HG02678 (cell line): ENCODE data around the gene LTBP1.

Experiments
- ATAC-seq: cut with Tn5 transposase; IDR thresholded peaks from one replicate; pipeline ENCODE4 v1.9.1; 2021; ENCODE audit warnings: mild to moderate bottlenecking, moderate library complexity; ENCODE audit not compliant: unreplicated experiment

LTBP1 gene

DNA sequence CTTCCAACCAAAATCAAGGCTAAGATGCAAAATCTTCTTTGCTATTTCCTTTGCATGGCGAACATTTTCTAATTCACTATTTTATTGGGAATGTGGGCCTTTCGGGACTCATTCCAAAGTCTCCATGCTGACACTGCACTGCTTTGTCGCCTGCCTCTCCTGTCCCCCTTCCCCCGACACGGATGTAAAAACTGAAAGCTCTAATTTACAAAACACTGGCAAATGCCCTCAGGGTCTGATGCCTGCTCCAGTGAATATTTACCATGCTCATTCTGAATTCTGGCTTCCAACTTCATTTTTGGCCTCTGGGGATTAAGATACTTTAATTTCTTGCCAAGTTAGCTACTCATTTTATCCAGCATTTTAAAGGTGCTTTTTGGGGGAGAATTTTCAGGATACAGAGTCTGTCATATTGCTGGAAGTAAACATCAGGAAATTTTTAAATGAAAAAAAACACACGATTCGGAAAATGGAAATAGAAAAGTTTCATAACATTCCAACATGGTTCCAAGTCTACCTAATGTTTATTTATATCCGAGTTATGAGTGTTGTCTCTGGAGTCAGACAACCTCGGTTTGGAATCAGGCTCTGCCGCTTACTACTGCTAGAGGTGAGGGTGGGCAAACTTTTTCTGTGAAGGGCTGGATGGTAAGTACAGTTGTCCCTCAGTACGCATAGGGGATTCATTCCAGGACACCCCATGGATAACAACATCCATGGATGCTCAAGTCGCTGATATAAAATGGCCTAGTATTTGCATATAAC, 14.6 kb upstream of the LTBP1 start:
- ATAC-seq, result no peak

DNA sequence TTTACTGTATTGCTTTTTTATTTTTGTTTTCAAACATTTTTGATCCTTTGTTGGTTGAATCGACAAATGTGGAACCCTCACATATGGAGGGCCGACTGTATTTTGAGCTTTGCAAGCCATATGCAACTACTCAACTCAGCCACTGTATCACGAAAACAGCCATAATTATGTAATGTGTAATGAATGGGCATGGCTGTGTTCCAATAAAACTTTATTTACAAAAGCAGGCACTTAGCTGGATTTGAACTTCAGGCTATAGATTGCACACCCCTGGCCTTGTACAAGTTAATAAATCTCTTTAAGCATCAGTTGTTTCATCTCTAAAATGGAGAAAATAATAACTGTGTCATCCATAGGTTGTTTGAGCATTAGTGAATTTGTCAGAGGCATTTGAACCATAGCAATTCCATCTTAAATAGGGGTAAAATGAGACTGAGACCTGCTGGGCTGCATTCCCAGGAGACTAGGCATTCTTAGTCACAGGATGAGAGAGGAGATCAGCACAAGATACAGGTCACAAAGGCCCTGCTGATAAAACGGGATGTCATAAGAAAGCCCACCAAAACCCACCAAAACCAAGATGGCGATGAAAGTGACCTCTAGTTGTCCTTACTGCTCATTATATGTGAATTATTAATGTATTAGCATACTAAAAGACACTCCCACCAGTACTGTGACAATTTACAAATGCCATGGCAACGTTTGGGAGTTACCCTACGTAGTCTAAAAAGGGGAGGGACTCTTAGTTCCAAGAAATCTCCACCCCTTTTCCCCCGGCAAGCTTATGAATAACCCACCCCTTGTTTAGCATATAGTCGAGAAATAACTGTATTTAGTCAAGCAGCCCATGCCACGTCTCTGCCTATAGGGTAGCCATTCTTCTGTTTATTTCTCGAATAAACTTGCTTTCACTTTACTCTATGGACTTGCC, 13.7 kb upstream of the LTBP1 start:
- no peak for ATAC-seq

DNA sequence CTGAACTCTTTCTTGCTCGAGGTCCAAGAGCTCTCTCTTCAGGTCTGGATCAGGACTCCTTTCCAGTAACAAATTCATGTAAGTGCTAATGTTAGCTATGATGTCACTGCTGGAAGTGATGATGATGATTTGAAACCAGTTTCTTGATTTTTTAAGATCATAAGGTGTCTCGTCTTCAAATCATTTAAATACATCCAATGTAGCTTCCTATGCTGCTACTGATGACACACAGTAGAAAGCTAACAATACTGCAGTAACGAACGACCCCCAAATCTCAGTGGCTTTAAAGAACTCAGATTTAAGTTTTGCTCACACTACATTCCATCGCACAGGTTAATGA, 13.0 kb upstream of the LTBP1 start:
- no peak for ATAC-seq

DNA sequence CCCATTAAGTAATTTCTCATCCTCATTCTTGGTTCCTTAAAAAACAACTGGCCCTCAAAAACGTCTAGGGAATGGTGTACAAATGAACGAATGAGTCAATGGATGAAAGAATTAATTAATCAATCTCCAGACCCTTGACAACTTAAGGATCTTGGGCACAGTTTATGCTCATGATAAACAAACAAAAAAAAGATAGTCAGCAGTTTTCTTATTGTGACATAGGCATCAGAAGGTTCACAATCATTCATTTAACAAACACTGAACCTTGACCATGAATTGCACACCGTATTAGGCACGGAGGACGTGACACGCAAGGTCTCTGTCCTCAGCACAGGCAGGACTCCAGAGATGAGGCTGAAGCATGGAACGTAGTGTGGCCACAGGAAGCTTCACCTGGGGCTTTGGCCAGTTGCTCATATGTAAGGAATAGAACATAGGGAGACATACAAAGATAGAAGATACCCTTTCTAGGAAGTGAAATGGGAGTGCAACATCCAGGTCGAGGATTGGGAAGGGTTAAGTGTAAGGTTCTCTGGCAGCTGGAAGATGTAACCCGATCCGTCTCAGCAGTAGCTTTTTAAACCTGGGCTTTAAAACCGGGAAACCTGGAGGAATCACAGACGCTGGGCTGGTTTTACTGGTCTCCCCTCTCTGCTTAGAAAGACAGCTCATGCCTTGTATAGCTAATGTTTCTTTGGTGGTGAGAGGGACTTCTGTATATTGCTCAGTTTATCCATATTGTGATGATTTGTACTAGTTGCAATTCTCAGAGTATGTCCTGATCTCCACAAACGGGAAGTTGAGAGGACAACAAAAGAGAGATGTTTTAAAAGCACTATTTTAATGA, 8.9 kb upstream of the LTBP1 start:
- ATAC-seq, result no peak

DNA sequence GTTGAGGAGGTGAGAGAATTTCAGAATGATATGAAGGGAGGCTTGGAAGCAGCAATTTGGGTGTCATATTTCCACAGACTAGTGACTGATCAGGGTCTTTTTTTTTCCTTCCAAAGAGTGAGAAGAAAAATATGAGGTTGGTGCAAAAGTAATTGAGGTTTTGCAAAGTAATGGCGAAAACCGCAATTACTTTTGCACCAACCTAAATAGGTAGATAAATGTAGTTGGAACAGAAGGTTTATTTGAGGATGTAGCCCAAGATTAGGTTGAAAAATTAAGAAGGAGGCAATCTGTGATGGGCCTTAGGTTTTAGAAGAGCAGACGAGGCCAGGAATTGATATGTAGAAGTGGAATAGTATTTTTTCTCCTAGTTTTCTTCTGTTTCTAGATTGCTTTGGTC, 7.8 kb upstream of the LTBP1 start:
- no peak for ATAC-seq

DNA sequence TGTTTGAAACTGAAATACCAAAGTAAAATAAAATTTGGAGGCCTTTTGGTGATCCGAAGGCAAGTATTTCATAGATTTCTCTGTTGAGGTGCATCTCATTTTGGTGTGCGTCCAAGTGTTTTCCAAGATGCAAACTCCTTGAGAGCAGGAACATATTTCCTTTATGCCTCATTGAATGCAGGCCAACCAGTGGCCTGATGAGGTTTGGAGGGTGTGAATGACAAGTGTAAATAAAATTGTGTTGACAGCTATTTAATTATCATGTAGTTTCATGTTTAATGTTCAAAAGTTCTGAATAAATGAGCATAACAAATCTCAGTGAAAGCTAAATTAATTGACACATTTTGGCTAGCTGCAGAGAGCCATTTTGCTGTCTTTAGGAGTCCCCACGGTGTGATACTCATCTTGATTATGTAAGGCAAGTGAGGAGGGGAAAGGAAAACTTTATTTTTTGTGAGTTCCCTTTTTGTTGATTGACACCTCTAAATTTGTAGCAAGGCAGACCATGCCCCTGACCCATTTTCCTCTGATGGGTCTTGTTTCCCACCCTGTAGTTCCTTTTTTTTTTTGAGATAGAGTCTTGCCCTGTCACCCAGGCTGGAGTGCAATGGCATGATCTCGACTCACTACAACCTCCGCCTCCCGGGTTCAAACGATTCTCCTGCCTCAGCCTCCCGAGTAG, 6.3 kb upstream of the LTBP1 start:
- no peak for ATAC-seq

DNA sequence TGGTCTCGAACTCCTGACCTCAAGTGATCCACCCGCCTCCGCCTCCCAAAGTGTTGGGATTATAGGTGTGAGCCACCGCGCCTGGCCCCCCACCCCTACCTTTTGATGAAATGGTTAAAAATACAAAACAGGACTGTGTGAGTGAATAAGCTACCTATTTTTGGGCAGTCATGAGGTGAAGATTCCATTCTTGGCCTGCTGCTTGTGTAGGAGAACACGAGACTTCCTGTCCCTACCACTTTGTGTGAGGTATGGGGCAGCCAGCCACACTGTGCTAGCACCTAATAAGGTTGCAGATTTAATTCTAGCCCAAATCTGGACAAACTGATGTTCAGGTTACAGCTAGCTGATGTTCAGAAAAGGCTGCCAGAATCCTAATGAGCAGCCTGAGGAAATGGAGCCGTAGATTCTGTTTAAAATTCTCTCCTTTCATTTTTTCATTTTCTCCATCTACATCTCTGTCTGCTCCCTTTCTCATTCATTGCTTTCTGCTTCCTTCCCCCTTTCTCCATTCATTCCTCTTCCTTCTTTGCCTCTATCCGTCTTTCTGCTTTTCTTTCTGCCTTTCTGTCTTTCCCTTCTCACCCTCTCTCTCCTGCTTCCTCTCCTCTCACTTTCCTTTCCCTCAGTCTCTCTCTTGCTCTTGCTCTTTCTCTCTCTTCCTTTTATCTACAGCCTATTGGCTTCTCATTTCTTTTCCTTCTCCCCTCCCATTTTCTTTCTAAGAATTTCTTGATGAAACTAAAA, 4.6 kb upstream of the LTBP1 start:
- no peak for ATAC-seq

DNA sequence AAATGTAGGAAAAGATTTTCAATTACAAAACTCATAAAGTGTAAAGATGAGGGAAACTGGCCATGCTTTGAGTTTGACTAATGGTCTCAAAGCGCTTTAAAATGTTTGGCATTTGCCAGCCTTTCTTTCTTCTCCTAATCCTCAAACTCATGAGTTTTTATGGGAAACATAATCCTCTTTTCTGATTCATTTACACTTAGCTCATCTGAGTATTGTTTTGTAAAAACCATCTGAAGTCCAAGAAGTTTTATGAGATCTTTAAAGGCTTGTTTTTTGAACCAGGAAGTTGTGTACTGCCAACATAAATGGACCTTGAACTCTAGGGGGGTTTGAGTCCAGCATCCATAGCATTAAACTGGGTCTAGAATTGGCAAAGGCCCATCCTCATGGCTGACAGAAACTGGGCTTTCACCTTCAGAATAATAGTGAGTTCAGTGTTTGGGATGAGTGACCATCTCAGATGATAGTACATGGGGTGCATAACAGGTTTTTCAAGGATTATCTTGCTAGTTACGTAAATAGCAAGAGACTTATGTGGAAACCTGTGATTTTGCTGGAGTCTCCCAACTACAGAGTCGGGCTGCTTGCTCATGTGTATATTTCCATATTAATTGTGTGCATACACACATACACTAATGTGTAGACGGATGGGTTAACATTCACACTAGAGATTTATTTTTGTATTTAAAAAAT, 3.8 kb upstream of the LTBP1 start:
- ATAC-seq, result no peak

DNA sequence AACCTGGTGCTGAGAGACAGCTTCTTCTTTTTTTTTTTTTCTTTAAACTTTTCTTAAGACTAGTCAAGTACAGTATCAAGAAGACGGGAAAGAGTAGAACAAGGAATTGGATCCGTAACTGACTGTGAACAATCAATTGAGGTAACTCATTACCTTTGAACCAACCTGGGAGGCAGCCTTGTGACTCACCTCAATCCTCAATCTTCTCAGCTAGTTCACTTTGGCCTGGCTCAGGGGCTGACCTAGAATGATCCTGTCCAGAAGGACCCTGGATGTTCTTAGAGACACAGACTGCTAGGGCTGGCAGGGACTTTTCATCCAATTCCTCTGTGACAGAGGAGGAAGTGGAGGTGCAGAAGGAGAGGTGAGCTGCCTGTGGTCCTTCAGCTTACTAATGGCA, 1.5 kb upstream of the LTBP1 start:
- no peak for ATAC-seq

DNA sequence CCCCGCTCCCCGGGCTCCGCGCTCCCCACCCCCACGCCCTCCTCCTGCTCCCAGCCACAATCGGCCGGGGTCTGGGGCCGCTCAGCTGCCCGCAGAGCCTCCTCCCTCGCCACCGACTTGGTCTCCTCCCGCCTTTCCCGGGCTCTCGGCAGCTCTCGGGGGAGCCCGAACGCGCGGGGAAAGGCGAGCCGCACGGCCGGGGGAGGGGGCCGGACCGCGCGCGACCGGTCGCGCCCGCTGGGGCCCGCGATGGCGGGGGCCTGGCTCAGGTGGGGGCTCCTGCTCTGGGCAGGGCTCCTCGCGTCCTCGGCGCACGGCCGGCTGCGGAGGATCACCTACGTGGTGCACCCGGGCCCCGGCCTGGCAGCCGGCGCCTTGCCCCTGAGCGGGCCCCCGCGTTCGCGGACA, 327 bp downstream of the LTBP1 start:
- peak; percentile 22 for ATAC-seq

DNA sequence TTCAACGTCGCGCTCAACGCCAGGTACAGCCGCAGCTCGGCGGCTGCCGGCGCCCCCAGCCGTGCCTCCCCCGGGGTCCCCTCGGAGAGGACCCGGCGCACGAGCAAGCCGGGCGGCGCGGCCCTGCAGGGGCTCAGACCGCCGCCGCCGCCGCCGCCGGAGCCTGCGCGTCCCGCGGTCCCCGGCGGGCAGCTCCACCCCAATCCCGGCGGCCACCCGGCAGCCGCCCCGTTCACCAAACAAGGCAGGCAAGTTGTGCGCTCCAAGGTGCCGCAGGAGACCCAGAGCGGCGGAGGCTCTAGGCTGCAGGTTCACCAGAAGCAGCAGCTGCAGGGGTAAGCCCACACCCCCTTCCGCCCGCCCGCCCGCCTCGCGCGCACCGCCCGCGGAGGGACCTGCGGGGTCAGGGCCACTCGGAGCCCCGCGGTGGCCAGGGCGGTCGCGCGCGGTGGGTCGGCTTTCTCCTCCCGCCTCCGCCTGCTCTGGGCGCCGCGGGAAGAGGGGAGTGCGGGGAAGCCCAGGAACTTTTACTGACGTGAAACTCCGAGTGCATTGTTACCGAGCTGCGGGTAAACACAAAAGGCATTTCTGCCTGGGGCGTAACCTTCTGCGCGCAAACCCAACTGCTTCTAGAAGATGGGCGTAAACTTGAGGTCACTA, 861 bp downstream of the LTBP1 start:
- peak; percentile 28 for ATAC-seq

DNA sequence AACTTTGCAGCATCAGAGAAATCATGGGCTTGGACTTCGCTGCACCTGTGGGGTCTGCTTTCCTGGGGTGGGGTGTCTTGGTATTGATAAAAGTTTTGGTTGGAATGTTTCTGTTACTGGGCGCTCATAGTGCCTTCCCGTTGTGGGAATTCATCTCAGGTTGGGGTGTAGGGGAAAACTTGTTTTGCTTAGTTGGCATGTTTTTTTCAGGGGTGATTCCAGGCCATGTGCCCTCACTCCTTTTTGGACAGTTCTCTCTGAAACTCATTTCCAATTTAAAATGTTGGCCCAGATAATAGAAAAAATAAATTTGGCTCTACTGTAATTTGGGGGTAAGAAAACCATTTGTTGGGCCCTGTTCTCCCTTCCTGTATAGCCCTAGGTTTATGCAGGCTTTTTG, 1.5 kb downstream of the LTBP1 start:
- ATAC-seq, result no peak

DNA sequence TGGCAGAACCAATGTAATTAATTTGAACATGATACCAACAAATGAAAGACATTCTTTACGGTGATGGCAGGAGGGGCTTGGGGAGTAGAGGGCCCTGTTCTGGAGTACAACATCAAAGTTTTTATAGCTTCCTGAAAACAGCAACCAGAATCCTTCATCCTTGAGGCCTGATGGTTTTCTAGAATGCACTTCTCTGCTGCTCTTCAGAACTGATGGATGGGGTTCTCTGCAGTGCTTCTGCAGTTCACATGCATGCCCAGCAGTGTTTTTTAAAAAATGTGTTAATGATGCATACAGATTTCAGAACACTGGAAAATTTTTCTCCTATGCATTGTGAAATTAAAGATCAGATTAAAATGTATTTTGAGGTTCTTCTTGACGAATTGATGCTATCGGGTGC, 2.5 kb downstream of the LTBP1 start:
- ATAC-seq, result no peak

DNA sequence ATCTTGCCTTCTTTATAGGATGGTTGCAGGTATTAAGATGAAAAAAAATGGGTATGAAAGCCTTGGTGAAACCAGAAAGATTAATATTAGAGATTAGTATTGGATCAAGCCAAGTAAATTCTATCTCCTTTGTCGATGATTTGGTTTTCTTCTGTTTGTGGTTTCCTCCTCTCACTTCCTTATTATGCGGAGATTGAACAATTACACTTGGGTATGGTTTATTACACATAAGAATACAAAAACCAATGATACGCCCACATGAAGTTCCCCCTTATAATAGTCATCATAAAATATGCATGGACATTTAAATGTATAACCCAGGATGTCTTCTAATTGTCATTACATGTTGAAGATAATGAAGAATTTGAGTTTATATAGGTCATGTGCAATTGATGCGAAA, 4.9 kb downstream of the LTBP1 start:
- ATAC-seq, result no peak

DNA sequence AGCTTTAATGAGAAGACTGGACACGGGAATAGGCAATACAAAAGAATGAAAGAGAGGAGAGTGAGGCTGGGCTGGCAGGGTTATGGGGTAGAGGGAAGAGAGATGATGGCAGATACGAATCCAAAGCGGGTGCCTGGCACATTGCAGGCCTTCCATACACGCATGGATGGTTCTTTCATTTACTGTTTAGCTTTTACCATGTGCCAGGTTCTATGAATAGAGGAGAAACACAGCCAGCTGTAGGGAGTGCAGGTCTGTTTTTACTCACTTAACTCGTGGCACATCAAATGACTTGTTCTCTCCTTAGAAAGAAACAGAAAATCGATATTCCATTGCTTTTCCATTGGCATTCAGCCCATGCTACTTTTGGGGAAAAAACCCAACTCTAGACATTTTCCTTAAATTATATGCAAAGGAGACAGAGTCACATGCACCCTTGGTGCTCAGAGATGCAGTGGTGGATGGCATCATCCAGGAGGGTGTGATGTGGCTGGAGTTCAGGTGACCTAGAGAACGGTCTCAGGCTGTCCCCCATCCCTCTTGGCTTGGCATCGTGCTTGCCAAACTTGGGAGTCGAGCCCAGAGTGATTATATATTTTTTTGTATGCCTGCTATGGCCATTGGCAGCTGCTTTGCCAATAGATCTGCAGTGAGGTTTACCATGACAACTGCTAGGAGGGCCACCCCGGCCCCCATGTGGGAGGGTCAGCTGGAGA, 6.2 kb downstream of the LTBP1 start:
- no peak for ATAC-seq

DNA sequence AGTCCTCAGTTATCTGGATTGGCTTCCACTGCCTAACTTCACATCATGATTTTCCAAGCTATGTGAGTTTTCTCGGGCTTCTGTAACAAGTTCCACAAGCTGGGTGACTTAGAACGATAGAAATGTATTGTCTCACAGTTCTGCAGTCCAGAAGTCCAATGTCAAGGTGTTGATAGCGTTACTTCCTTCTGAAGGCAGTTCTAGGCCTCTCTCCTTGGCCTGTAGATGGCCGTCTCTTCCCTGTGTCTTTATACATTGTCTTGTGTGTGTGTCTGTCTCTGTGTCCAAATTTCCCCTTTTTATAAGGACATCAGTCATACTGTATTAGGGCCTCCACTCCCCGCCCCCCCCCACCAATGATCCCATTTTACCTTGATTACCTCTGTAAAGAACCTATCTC, 7.5 kb downstream of the LTBP1 start:
- no peak for ATAC-seq

DNA sequence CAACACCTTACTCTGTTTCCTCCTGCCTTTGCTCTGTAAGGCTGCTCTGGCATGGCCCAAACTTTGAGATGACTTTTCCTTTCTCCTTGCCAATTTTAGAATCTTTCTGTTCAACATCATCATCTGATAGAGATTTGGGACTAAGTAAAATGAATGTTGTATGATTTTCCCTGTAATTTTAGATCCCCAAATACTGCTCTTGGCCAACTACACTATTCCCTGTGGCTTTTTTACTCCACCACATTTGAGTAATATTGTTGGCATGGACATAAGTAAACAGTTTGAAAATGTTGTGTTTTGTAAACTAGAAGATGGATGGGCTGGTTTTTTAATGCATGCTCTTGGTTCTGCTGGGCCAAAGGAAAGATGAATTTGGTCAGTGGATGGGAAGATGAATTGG, 12.1 kb downstream of the LTBP1 start:
- no peak for ATAC-seq

DNA sequence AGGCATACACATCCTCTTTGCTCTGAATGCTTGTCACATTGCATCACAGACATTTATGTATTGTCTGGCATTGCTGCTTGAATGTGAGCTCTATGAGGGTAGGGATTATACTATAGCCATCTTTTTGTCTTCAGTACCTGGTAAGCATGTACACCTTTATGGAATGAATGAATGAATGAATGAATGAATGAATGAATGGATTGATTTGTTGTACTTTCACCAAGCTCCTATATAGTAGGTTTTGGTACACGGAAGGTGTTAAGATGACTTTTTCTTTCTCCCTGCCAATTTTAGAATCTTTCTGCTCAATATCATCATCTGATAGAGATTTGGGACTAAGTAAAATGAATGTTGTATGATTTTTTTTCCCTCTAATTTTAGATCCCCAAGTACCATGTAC, 13.5 kb downstream of the LTBP1 start:
- ATAC-seq, result no peak
